Aorta (tissue), 5 donors: ENCODE measurements around the gene CGNL1. TPM values are rescaled to one million over a fixed set of nuclear protein-coding genes. Genes with fewer than 3 reads are reported as not detected.
A peak's percentile ranks its signal among the peaks of the same experiment; 100 is the strongest.

ENCODE experiments used
- ATAC-seq: fragments of 200-7000 bp; cut with Tn5 transposase; one replicate; pipeline ENCODE4 v1.9.1; 2022; ENCODE audit warnings: moderate library complexity; ENCODE audit not compliant: low FRiP score
- DNase-seq, 2 donors: peaks; one replicate each; pipeline ENCODE4 v3.0.0-alpha.2; 2020
- H3K27ac ChIP-seq, 2 donors: one replicate each; pipeline ENCODE4 v1.5.1; 2013; ENCODE audit warnings: low read length in 2 of 2, mild to moderate bottlenecking in 2 of 2, moderate library complexity in 2 of 2, control low read depth in 1 of 2, inconsistent platforms in 1 of 2, low read depth in 1 of 2
- H3K27me3 ChIP-seq, 2 donors: one replicate each; pipeline ENCODE4 v1.6.1; 2013; ENCODE audit warnings: control low read depth in 1 of 2, low read length in 1 of 2, mild to moderate bottlenecking in 1 of 2, moderate library complexity in 1 of 2; ENCODE audit not compliant: insufficient read depth in 2 of 2, control insufficient read depth in 1 of 2
- H3K36me3 ChIP-seq, 2 donors: one replicate each; pipeline ENCODE4 v1.6.1; 2013; ENCODE audit warnings: control low read depth in 1 of 2, low read length in 1 of 2, mild to moderate bottlenecking in 1 of 2; ENCODE audit not compliant: insufficient read depth in 2 of 2, control insufficient read depth in 1 of 2
- H3K4me1 ChIP-seq, 2 donors: one replicate each; pipeline ENCODE4 v1.6.1; 2013; ENCODE audit warnings: low read length in 2 of 2, control low read depth in 1 of 2, mild to moderate bottlenecking in 1 of 2, moderate library complexity in 1 of 2; ENCODE audit not compliant: insufficient read depth in 2 of 2, control insufficient read depth in 1 of 2
- H3K4me3 ChIP-seq, 2 donors: one replicate each; pipeline ENCODE4 v1.5.1; 2013; ENCODE audit warnings: low read length in 2 of 2, control low read depth in 1 of 2, mild to moderate bottlenecking in 1 of 2
- H3K9me3 ChIP-seq: one replicate; pipeline ENCODE4 v1.6.1; 2013; ENCODE audit warnings: mild to moderate bottlenecking, low read length; ENCODE audit not compliant: control insufficient read depth
- WGBS, 2 donors: extraction: QIAGEN DNeasy Blood & Tissue Kit; methylation state at CpG; one replicate each; pipeline ENCODE4 v1.1.7; 2013; 5-methylcytosine and 5-hydroxymethylcytosine counted together
- intact Hi-C, 2 donors: fragments of 100-400 bp; cut with DNase I; formaldehyde crosslinking; loops; one replicate each; pipeline versions ENCODE4 v1.14.2 to v1.15.0; 2022
- polyA plus RNA-seq, 2 donors: library from polyadenylated mRNA; stranded (reverse); fragments of 200-250 nt; gene quantifications; one replicate each; pipeline ENCODE4 v1.2.3, GENCODE V29; 2013
- total RNA-seq, 2 donors: library from RNA; stranded (reverse); fragmentation: NEBNext Ultra II Directional; extraction: Animal tissue kit (Norgen Biotek cat#: 25700); gene quantifications; one replicate each; pipeline ENCODE4 v1.2.1, GENCODE V29; 2021
- donor health status: healthy with polysubstance abuse.
- donor health status: Bipolar disorder and iron deficiency.
- donor health status: DM: no; HTN: no; CAD: no.
- donor health status: DM: no; HTN: no; CAD: no.
- donor health status: DM: yes; HTN: yes; CAD: no.

Gene CGNL1
- total and polyA plus RNA-seq, 4 donors = 4.1 to 46.3 (median 12.4) TPM

GRCh38 chr15:57532731-57533447, 156.6 kb downstream of the CGNL1 start:
- Histone ChIP-seq H3K36me3 (no peaks in the 10 kb centered on the region), H3K27ac (no peak overlapping the region), H3K4me1 (peaks cover 1 to 6% of the 10 kb centered on the region in 2 donors), H3K9me3 (no peaks in the 10 kb centered on the region), H3K4me3 (no peak overlapping the region), H3K27me3 (no peaks in the 10 kb centered on the region)
- intact Hi-C loops = no loop called here
- DNase-seq (no peak), ATAC-seq (no peak)
- 65 to 71% methylated on average over 6 of the region's 6 CpGs for WGBS, 2 donors

- 60 to 64% methylated on average over 5 of the region's 5 CpGs for WGBS, 2 donors
- H3K4me3 ChIP-seq = no peak overlapping the region
- ATAC-seq = no peak
- no peaks in the 10 kb centered on the region for H3K27me3 ChIP-seq
- H3K36me3 ChIP-seq = no peaks in the 10 kb centered on the region
- H3K4me1 ChIP-seq = peaks cover 1 to 6% of the 10 kb centered on the region in 2 donors
- intact Hi-C loops = no loop called here
- H3K27ac ChIP-seq = no peak overlapping the region
- no peak for DNase-seq
- H3K9me3 ChIP-seq = no peaks in the 10 kb centered on the region
These were observed 157.1 kb downstream of the CGNL1 start for GRCh38 chr15:57533448-57533799.

GRCh38 chr15:57534281-57534680, 158.0 kb downstream of the CGNL1 start:
- Histone ChIP-seq H3K27ac (no peak overlapping the region), H3K27me3 (no peaks in the 10 kb centered on the region), H3K4me3 (no peak overlapping the region), H3K36me3 (no peaks in the 10 kb centered on the region), H3K4me1 (peaks cover 1 to 6% of the 10 kb centered on the region in 2 donors), H3K9me3 (no peaks in the 10 kb centered on the region)
- ATAC-seq (no peak), DNase-seq (no peak)
- intact Hi-C loops = no loop called here
- WGBS, 2 donors = 12 to 15% methylated on average over 6 of the region's 6 CpGs

- Histone ChIP-seq H3K27me3 (no peaks in the 10 kb centered on the region), H3K36me3 (no peaks in the 10 kb centered on the region), H3K4me3 (no peak overlapping the region), H3K9me3 (no peaks in the 10 kb centered on the region), H3K27ac (peak overlapping the region in 1 of 2 donors; percentile 66), H3K4me1 (peaks cover 1 to 6% of the 10 kb centered on the region in 2 donors)
- ATAC-seq = peak; percentile 87
- intact Hi-C loops = no loop called here
- DNase-seq = peak; percentile 88 to 90
- WGBS, 2 donors = 3 to 6% methylated on average over 7 of the region's 7 CpGs
These were observed 160.8 kb downstream of the CGNL1 start for GRCh38 chr15:57537072-57537471.

GRCh38 chr15:57537488-57538264, 161.4 kb downstream of the CGNL1 start:
- ATAC-seq (no peak), DNase-seq (no peak)
- Histone ChIP-seq H3K27ac (no peak overlapping the region), H3K36me3 (no peaks in the 10 kb centered on the region), H3K27me3 (no peaks in the 10 kb centered on the region), H3K9me3 (no peaks in the 10 kb centered on the region), H3K4me1 (peaks cover 1 to 6% of the 10 kb centered on the region in 2 donors), H3K4me3 (no peak overlapping the region)
- intact Hi-C loops = no loop called here
- 64 to 70% methylated on average over 4 of the region's 4 CpGs for WGBS, 2 donors

- Histone ChIP-seq H3K36me3 (no peaks in the 10 kb centered on the region), H3K4me3 (no peak overlapping the region), H3K27ac (no peak overlapping the region), H3K9me3 (no peaks in the 10 kb centered on the region), H3K27me3 (no peaks in the 10 kb centered on the region), H3K4me1 (peaks cover 1 to 6% of the 10 kb centered on the region in 2 donors)
- intact Hi-C loops = no loop called here
- DNase-seq = no peak
- ATAC-seq = no peak
These were observed 161.9 kb downstream of the CGNL1 start for GRCh38 chr15:57538265-57538529.

GRCh38 chr15:57538821-57539220, 162.5 kb downstream of the CGNL1 start:
- intact Hi-C loops = no loop called here
- 92 to 94% methylated on average over 9 of the region's 9 CpGs for WGBS, 2 donors
- no peak overlapping the region for H3K4me3 ChIP-seq
- peaks cover 1 to 3% of the 10 kb centered on the region in 2 donors for H3K4me1 ChIP-seq
- no peaks in the 10 kb centered on the region for H3K9me3 ChIP-seq
- no peaks in the 10 kb centered on the region for H3K36me3 ChIP-seq
- H3K27me3 ChIP-seq = no peaks in the 10 kb centered on the region
- no peak for DNase-seq
- no peak overlapping the region for H3K27ac ChIP-seq
- ATAC-seq = no peak

- no peaks in the 10 kb centered on the region for H3K27me3 ChIP-seq
- H3K36me3 ChIP-seq = no peaks in the 10 kb centered on the region
- H3K27ac ChIP-seq = no peak overlapping the region
- ATAC-seq (no peak), DNase-seq (no peak)
- peaks cover 1 to 3% of the 10 kb centered on the region in 2 donors for H3K4me1 ChIP-seq
- H3K4me3 ChIP-seq = no peak overlapping the region
- H3K9me3 ChIP-seq = no peaks in the 10 kb centered on the region
- WGBS, 2 donors = 82 to 85% methylated on average over 3 of the region's 3 CpGs
- intact Hi-C loops = loop anchor here in 1 of 2 donors (10.0 kb wide), 1 partner anchor 395 kb away; no protein-coding TSS in a partner anchor
These were observed 163.9 kb downstream of the CGNL1 start for GRCh38 chr15:57540211-57540610.

GRCh38 chr15:57540736-57541135, 164.4 kb downstream of the CGNL1 start:
- Histone ChIP-seq H3K27ac (no peak overlapping the region), H3K36me3 (no peaks in the 10 kb centered on the region), H3K4me3 (no peak overlapping the region), H3K9me3 (no peaks in the 10 kb centered on the region), H3K27me3 (no peaks in the 10 kb centered on the region), H3K4me1 (peaks cover 1 to 3% of the 10 kb centered on the region in 2 donors)
- DNase-seq (no peak), ATAC-seq (no peak)
- intact Hi-C loops = loop anchor here in 1 of 2 donors (10.0 kb wide), 1 partner anchor 396 kb away; no protein-coding TSS in a partner anchor
- 81 to 89% methylated on average over 11 of the region's 11 CpGs for WGBS, 2 donors
